HG03520 (cell line): ENCODE results near the gene TSFM.

Experiments
- ATAC-seq: cut with Tn5 transposase; IDR thresholded peaks from one replicate; pipeline ENCODE4 v1.9.1; 2021; ENCODE audit warnings: mild to moderate bottlenecking, moderate library complexity; ENCODE audit not compliant: unreplicated experiment

TSFM gene

GRCh38 chr12:57777911-57778310 is 4.7 kb upstream of the TSFM start:
- no peak for ATAC-seq

GRCh38 chr12:57779736-57780135 is 2.9 kb upstream of the TSFM start:
- no peak for ATAC-seq

- ATAC-seq, result no peak
Observed at GRCh38 chr12:57780284-57780897, 2.2 kb upstream of the TSFM start.

- no peak for ATAC-seq
Observed at GRCh38 chr12:57781244-57781643, 1.3 kb upstream of the TSFM start.

GRCh38 chr12:57781801-57782200 is 786 bp upstream of the TSFM start:
- ATAC-seq, result no peak

- peak; percentile 19 for ATAC-seq
Observed at GRCh38 chr12:57782243-57782607, 362 bp upstream of the TSFM start.

- no peak for ATAC-seq
Observed at GRCh38 chr12:57783466-57783801, 847 bp downstream of the TSFM start.

- ATAC-seq, result no peak
Observed at GRCh38 chr12:57783861-57784260, 1.3 kb downstream of the TSFM start.

- ATAC-seq, result no peak
Observed at GRCh38 chr12:57793920-57794319, 11.3 kb downstream of the TSFM start.

- ATAC-seq, result no peak
Observed at GRCh38 chr12:57795354-57795753, 12.8 kb downstream of the TSFM start.

GRCh38 chr12:57796996-57797395 is 14.4 kb downstream of the TSFM start:
- no peak for ATAC-seq

- no peak for ATAC-seq
Observed at GRCh38 chr12:57797933-57798332, 15.3 kb downstream of the TSFM start.

- no peak for ATAC-seq
Observed at GRCh38 chr12:57800965-57801364, 18.4 kb downstream of the TSFM start.

- ATAC-seq, result no peak
Observed at GRCh38 chr12:57802607-57803006, 20.0 kb downstream of the TSFM start.

- ATAC-seq, result no peak
Observed at GRCh38 chr12:57803319-57803893, 20.8 kb downstream of the TSFM start.

- ATAC-seq, result no peak
Observed at GRCh38 chr12:57806677-57807076, 24.1 kb downstream of the TSFM start.

GRCh38 chr12:57807285-57807684 is 24.7 kb downstream of the TSFM start:
- no peak for ATAC-seq

- ATAC-seq, result no peak
Observed at GRCh38 chr12:57808351-57808750, 25.8 kb downstream of the TSFM start.

GRCh38 chr12:57809425-57809824 is 26.8 kb downstream of the TSFM start:
- no peak for ATAC-seq

GRCh38 chr12:57810450-57810849 is 27.9 kb downstream of the TSFM start:
- no peak for ATAC-seq

- no peak for ATAC-seq
Observed at GRCh38 chr12:57811028-57811755, 28.6 kb downstream of the TSFM start.

- no peak for ATAC-seq
Observed at GRCh38 chr12:57813111-57813970, 30.8 kb downstream of the TSFM start.
